ENCODE results near the gene PRKG1. TPM values are rescaled to one million over a fixed set of nuclear protein-coding genes. Genes with fewer than 3 reads are reported as not detected.

PRKG1 gene
- polyA plus RNA-seq, 3 donors = not detected

- Mint-ChIP-seq H3K27me3 (ENCODE audit: low read depth in 3 of 3) (peaks cover 0 to 2% (median 0%) of the 10 kb centered on the region in 3 donors), H3K4me3 (no peak overlapping the region), H3K36me3 (no peaks in the 10 kb centered on the region), H3K4me1 (no peaks in the 10 kb centered on the region), H3K9me3 (peaks cover 0 to 3% (median 0%) of the 10 kb centered on the region in 7 donors), H3K27ac (no peak overlapping the region)
- H3K27ac ChIP-seq (ENCODE audit: low read depth in 1 of 2, low read length in 2 of 2) = no peak overlapping the region
- H3K4me3 ChIP-seq (replicated peaks in 1 of 3; ENCODE audit: low read depth in 2 of 3, low read length in 3 of 3) = no peak overlapping the region
- intact Hi-C loops (cut with micrococcal nuclease) = no loop called here
- DNase-seq = no peak
- no peaks in the 10 kb centered on the region for H3K4me1 ChIP-seq (ENCODE audit: control insufficient read depth in 1 of 2, insufficient read depth in 2 of 2, low read length in 2 of 2)
- TF ChIP-seq, protein P1, sequence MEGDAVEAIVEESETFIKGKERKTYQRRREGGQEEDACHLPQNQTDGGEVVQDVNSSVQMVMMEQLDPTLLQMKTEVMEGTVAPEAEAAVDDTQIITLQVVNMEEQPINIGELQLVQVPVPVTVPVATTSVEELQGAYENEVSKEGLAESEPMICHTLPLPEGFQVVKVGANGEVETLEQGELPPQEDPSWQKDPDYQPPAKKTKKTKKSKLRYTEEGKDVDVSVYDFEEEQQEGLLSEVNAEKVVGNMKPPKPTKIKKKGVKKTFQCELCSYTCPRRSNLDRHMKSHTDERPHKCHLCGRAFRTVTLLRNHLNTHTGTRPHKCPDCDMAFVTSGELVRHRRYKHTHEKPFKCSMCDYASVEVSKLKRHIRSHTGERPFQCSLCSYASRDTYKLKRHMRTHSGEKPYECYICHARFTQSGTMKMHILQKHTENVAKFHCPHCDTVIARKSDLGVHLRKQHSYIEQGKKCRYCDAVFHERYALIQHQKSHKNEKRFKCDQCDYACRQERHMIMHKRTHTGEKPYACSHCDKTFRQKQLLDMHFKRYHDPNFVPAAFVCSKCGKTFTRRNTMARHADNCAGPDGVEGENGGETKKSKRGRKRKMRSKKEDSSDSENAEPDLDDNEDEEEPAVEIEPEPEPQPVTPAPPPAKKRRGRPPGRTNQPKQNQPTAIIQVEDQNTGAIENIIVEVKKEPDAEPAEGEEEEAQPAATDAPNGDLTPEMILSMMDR (IDR thresholded peaks at IDR 0.05) = no peak
- H2AFZ ChIP-seq (ENCODE audit: insufficient read depth, low read depth, low read length, poor library complexity, severe bottlenecking) = no peak overlapping the region
- WGBS (ENCODE audit: insufficient coverage) = no CpG with 5 or more reads among the region's 1 CpG
- no peaks in the 10 kb centered on the region for H3K9me3 ChIP-seq (replicated peaks in 1 of 2; ENCODE audit: control insufficient read depth in 1 of 2, insufficient read depth in 1 of 2, low read length in 2 of 2)
- H4K20me1 ChIP-seq (ENCODE audit: insufficient read depth, low read length) = no peaks in the 10 kb centered on the region
- no peak overlapping the region for H3K9ac ChIP-seq (ENCODE audit: insufficient read depth, low read length, poor library complexity, severe bottlenecking)
- H3K27me3 ChIP-seq (ENCODE audit: control insufficient read depth in 2 of 2, insufficient read depth in 2 of 2, low read length in 2 of 2) = no peaks in the 10 kb centered on the region
- H3K36me3 ChIP-seq (replicated peaks in 1 of 2; ENCODE audit: control insufficient read depth in 1 of 2, insufficient read depth in 2 of 2, low read length in 2 of 2) = no peaks in the 10 kb centered on the region
- H3K4me2 ChIP-seq (replicated peaks; ENCODE audit: extremely low read depth, low read length, poor library complexity, severe bottlenecking) = no peak overlapping the region
- no peaks in the 10 kb centered on the region for H3K79me2 ChIP-seq (ENCODE audit: insufficient read depth, low read length)
Observed at GRCh38 chr10:51302316-51302715, 228.0 kb downstream of the PRKG1 start.

DNA sequence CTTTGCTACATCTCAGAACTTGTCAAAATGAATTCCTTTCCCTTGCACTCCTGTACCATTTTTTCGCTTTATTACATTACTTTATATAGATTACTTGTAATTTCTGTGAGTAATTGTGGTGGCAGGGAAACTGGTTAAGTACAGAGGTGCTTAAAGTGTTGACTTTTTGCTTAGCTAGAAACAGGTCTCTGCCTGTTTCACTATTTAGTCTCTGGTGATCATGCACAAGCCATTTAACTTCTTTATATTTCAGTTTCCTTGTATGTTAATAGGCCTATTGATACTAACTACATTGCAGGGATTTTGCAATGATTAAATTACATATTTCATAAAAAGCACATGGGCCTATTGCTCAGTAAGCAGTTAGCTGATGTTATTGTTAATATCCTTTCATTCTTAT lies 233.8 kb downstream of the PRKG1 start:
- TF ChIP-seq, protein P1 (IDR thresholded peaks at IDR 0.05) = no peak
- no peaks in the 10 kb centered on the region for H3K79me2 ChIP-seq (ENCODE audit: insufficient read depth, low read length)
- no CpG with 5 or more reads among the region's 1 CpG for WGBS (ENCODE audit: insufficient coverage)
- no peak overlapping the region for H3K4me3 Mint-ChIP-seq
- no peak for DNase-seq
- no peaks in the 10 kb centered on the region for H3K36me3 ChIP-seq (replicated peaks in 1 of 2; ENCODE audit: control insufficient read depth in 1 of 2, insufficient read depth in 2 of 2, low read length in 2 of 2)
- H3K4me1 Mint-ChIP-seq = no peaks in the 10 kb centered on the region
- no peaks in the 10 kb centered on the region for H4K20me1 ChIP-seq (ENCODE audit: insufficient read depth, low read length)
- H3K9me3 Mint-ChIP-seq = peaks cover 0 to 4% (median 0%) of the 10 kb centered on the region in 7 donors
- H3K4me3 ChIP-seq (replicated peaks in 1 of 3; ENCODE audit: low read depth in 2 of 3, low read length in 3 of 3) = no peak overlapping the region
- no peaks in the 10 kb centered on the region for H3K4me1 ChIP-seq (ENCODE audit: control insufficient read depth in 1 of 2, insufficient read depth in 2 of 2, low read length in 2 of 2)
- H3K27me3 ChIP-seq (ENCODE audit: control insufficient read depth in 2 of 2, insufficient read depth in 2 of 2, low read length in 2 of 2) = no peaks in the 10 kb centered on the region
- H3K27ac Mint-ChIP-seq = no peak overlapping the region
- H2AFZ ChIP-seq (ENCODE audit: insufficient read depth, low read depth, low read length, poor library complexity, severe bottlenecking) = no peak overlapping the region
- peaks cover 0 to 2% (median 2%) of the 10 kb centered on the region in 3 donors for H3K27me3 Mint-ChIP-seq (ENCODE audit: low read depth in 3 of 3)
- H3K36me3 Mint-ChIP-seq = no peaks in the 10 kb centered on the region
- no peaks in the 10 kb centered on the region for H3K9me3 ChIP-seq (replicated peaks in 1 of 2; ENCODE audit: control insufficient read depth in 1 of 2, insufficient read depth in 1 of 2, low read length in 2 of 2)
- no peak overlapping the region for H3K27ac ChIP-seq (ENCODE audit: low read depth in 1 of 2, low read length in 2 of 2)
- intact Hi-C loops (cut with micrococcal nuclease) = no loop called here
- no peak overlapping the region for H3K9ac ChIP-seq (ENCODE audit: insufficient read depth, low read length, poor library complexity, severe bottlenecking)
- H3K4me2 ChIP-seq (replicated peaks; ENCODE audit: extremely low read depth, low read length, poor library complexity, severe bottlenecking) = no peak overlapping the region
